CD14-positive monocyte (primary cell): ENCODE measurements around the gene MED27. TPM values are rescaled to one million over a fixed set of nuclear protein-coding genes. Genes with fewer than 3 reads are reported as not detected.

Experiments used
- DNase-seq, 3 donors: peaks; one replicate each; pipeline ENCODE4 v3.0.0-alpha.2; 2011 to 2022
- H2AFZ ChIP-seq: 2 replicates; pipeline ENCODE4 v1.6.0; 2012; ENCODE audit warnings: mild to moderate bottlenecking, low read depth, low read length, inconsistent platforms; ENCODE audit not compliant: insufficient read depth, poor library complexity, severe bottlenecking
- H3K27ac ChIP-seq, 2 donors: 1 replicate in 1 of 2; 2 replicates in 1 of 2; pipeline ENCODE4 v1.5.1; 2012 to 2013; ENCODE audit warnings: low read length in 2 of 2, control low read depth in 1 of 2, inconsistent platforms in 1 of 2, low read depth in 1 of 2, mild to moderate bottlenecking in 1 of 2
- H3K27me3 ChIP-seq, 2 donors: one replicate each; pipeline versions ENCODE4 v1.6.0 to v1.6.1; 2011 to 2013; ENCODE audit warnings: low read length in 2 of 2; ENCODE audit not compliant: control insufficient read depth in 2 of 2, insufficient read depth in 2 of 2
- H3K36me3 ChIP-seq, 2 donors: replicated peaks in 1 of 2; 1 replicate in 1 of 2; 2 replicates in 1 of 2; pipeline versions ENCODE4 v1.5.1 to v1.6.1; 2012 to 2013; ENCODE audit warnings: low read length in 2 of 2, control low read depth in 1 of 2, inconsistent platforms in 1 of 2, mild to moderate bottlenecking in 1 of 2; ENCODE audit not compliant: insufficient read depth in 2 of 2, control insufficient read depth in 1 of 2
- H3K4me1 ChIP-seq, 2 donors: 1 replicate in 1 of 2; 2 replicates in 1 of 2; pipeline versions ENCODE4 v1.5.1 to v1.6.1; 2012 to 2013; ENCODE audit warnings: low read length in 2 of 2, control low read depth in 1 of 2, inconsistent platforms in 1 of 2, mild to moderate bottlenecking in 1 of 2, moderate library complexity in 1 of 2; ENCODE audit not compliant: insufficient read depth in 2 of 2, control insufficient read depth in 1 of 2
- H3K4me2 ChIP-seq: replicated peaks from 2 replicates; pipeline ENCODE3; 2012; ENCODE audit warnings: low read length, moderate library complexity, mild to moderate bottlenecking; ENCODE audit not compliant: poor library complexity, severe bottlenecking; ENCODE audit errors: extremely low read depth
- H3K4me3 ChIP-seq, 3 experiments: fragments of 200-600 bp in 1 of 3; sonication (generic) in 1 of 3; replicated peaks in 1 of 3; 1 replicate in 2 of 3; 2 replicates in 1 of 3; pipeline ENCODE4 v1.5.1; 2011 to 2013; ENCODE audit warnings: low read length in 3 of 3, mild to moderate bottlenecking in 3 of 3, control low read depth in 2 of 3, low read depth in 2 of 3, inconsistent platforms in 1 of 3, moderate library complexity in 1 of 3
- H3K79me2 ChIP-seq: 2 replicates; pipeline ENCODE4 v1.6.0; 2012; ENCODE audit warnings: mild to moderate bottlenecking, control low read depth, inconsistent platforms, low read length, moderate library complexity; ENCODE audit not compliant: insufficient read depth
- H3K9ac ChIP-seq: 2 replicates; pipeline ENCODE4 v1.6.0; 2017; ENCODE audit warnings: low read length, mild to moderate bottlenecking; ENCODE audit not compliant: insufficient read depth, poor library complexity, severe bottlenecking
- H3K9me3 ChIP-seq, 2 donors: replicated peaks in 1 of 2; 1 replicate in 1 of 2; 2 replicates in 1 of 2; pipeline versions ENCODE4 v1.5.1 to v1.6.1; 2012 to 2013; ENCODE audit warnings: low read length in 2 of 2, control low read depth in 1 of 2; ENCODE audit not compliant: control insufficient read depth in 1 of 2, insufficient read depth in 1 of 2
- H4K20me1 ChIP-seq: 2 replicates; pipeline ENCODE4 v1.6.0; 2012; ENCODE audit warnings: mild to moderate bottlenecking, low read length, control low read depth, moderate library complexity; ENCODE audit not compliant: insufficient read depth
- H3K27ac Mint-ChIP-seq, 7 donors: one replicate each; pipeline ENCODE4 v1.8.0; 2020; ENCODE audit warnings: mild to moderate bottlenecking in 7 of 7, mixed read lengths in 7 of 7, moderate library complexity in 6 of 7, inconsistent platforms in 2 of 7
- H3K27me3 Mint-ChIP-seq, 3 donors: one replicate each; pipeline ENCODE4 v1.8.0; 2021 to 2022; ENCODE audit warnings: low read depth in 3 of 3, mild to moderate bottlenecking in 3 of 3, mixed read lengths in 3 of 3, moderate library complexity in 3 of 3, inconsistent platforms in 1 of 3
- H3K36me3 Mint-ChIP-seq, 2 donors: one replicate each; pipeline ENCODE4 v1.8.0; 2020; ENCODE audit warnings: mixed read lengths in 2 of 2, inconsistent platforms in 1 of 2, mild to moderate bottlenecking in 1 of 2
- H3K4me1 Mint-ChIP-seq: one replicate; pipeline ENCODE4 v1.8.0; 2020; ENCODE audit warnings: mild to moderate bottlenecking, mixed read lengths
- H3K4me3 Mint-ChIP-seq, 2 donors: one replicate each; pipeline ENCODE4 v1.8.0; 2020; ENCODE audit warnings: mild to moderate bottlenecking in 2 of 2, mixed read lengths in 2 of 2, moderate library complexity in 1 of 2
- H3K9me3 Mint-ChIP-seq, 7 donors: one replicate each; pipeline ENCODE4 v1.8.0; 2020 to 2022; ENCODE audit warnings: mixed read lengths in 7 of 7, mild to moderate bottlenecking in 6 of 7, moderate library complexity in 6 of 7, inconsistent platforms in 2 of 7
- CTCF ChIP-seq: fragments of 200-600 bp; IDR thresholded peaks from one replicate; pipeline ENCODE4 v1.8.0; 2022; ENCODE audit warnings: antibody characterized with exemption, mild to moderate bottlenecking
- WGBS: methylation state at CpG from one replicate; pipeline ENCODE4 v1.1.5; 2013; ENCODE audit warnings: missing lambda C conversion rate; ENCODE audit not compliant: insufficient coverage; 5-methylcytosine and 5-hydroxymethylcytosine counted together
- intact Hi-C, 2 donors: fragments of 100-400 bp; cut with micrococcal nuclease; formaldehyde crosslinking; loops; one replicate each; pipeline versions ENCODE4 v1.15.0 to v1.15.1; 2023
- polyA plus RNA-seq, 3 donors: library from polyadenylated mRNA; depleted of rRNA in 1 of 3; unstranded in 2 of 3; stranded (reverse) in 1 of 3; fragments of 300-500 nt in 2 of 3; fragments of >200 nt in 1 of 3; fragmentation: Illumina TruSeq in 2 of 3; gene quantifications; 1 replicate in 2 of 3; 2 replicates in 1 of 3; pipeline ENCODE4 v1.2.3, GENCODE V29; 2012 to 2021

Gene MED27
- polyA plus RNA-seq, 3 donors: 14.0 to 26.9 (median 25.8) TPM

GRCh38 chr9:131824953-131825495, 254.6 kb downstream of the MED27 start:
- Histone ChIP-seq H4K20me1 (no peaks in the 10 kb centered on the region), H3K27me3 (peaks cover 0 to 7% of the 10 kb centered on the region in 2 donors), H3K4me1 (no peaks in the 10 kb centered on the region), H3K4me3 (no peak overlapping the region), H3K9ac (no peak overlapping the region), H3K36me3 (no peaks in the 10 kb centered on the region), H2AFZ (no peak overlapping the region), H3K79me2 (no peaks in the 10 kb centered on the region), H3K9me3 (no peaks in the 10 kb centered on the region), H3K27ac (no peak overlapping the region), H3K4me2 (no peak overlapping the region)
- no peak for TF ChIP-seq CTCF
- Mint-ChIP-seq H3K4me3 (peak overlapping the region in 1 of 2 donors; percentile 16), H3K4me1 (no peaks in the 10 kb centered on the region), H3K27ac (no peak overlapping the region), H3K27me3 (peaks cover 11 to 37% (median 30%) of the 10 kb centered on the region in 3 donors), H3K36me3 (no peaks in the 10 kb centered on the region), H3K9me3 (peaks cover 0 to 4% (median 0%) of the 10 kb centered on the region in 7 donors)
- DNase-seq: no peak
- 85% methylated on average over 7 of the region's 15 CpGs for WGBS
- intact Hi-C loops: no loop called here

- WGBS: 76% methylated on average over 20 of the region's 20 CpGs
- Histone ChIP-seq H3K4me3 (no peak overlapping the region), H3K79me2 (no peaks in the 10 kb centered on the region), H3K27ac (no peak overlapping the region), H3K9me3 (no peaks in the 10 kb centered on the region), H3K36me3 (no peaks in the 10 kb centered on the region), H3K4me1 (no peaks in the 10 kb centered on the region), H4K20me1 (no peaks in the 10 kb centered on the region), H3K9ac (no peak overlapping the region), H3K27me3 (peaks cover 0 to 7% of the 10 kb centered on the region in 2 donors), H3K4me2 (no peak overlapping the region), H2AFZ (no peak overlapping the region)
- no peak for DNase-seq
- TF ChIP-seq CTCF: no peak
- intact Hi-C loops: no loop called here
- Mint-ChIP-seq H3K4me3 (no peak overlapping the region), H3K27me3 (peaks cover 12 to 40% (median 33%) of the 10 kb centered on the region in 3 donors), H3K27ac (no peak overlapping the region), H3K4me1 (no peaks in the 10 kb centered on the region), H3K9me3 (peaks cover 0 to 4% (median 0%) of the 10 kb centered on the region in 7 donors), H3K36me3 (no peaks in the 10 kb centered on the region)
Measured at GRCh38 chr9:131824155-131824594, 255.5 kb downstream of the MED27 start.
